Mesenchymal stem cell (in vitro differentiated cells and primary cell): ENCODE measurements around the gene RNF126.

Experiments
- DNase-seq: peaks from one replicate; pipeline ENCODE4 v3.0.0-alpha.2; 2013
- H2AFZ ChIP-seq: one replicate; pipeline ENCODE4 v1.6.1; 2013; ENCODE audit warnings: low read depth, mild to moderate bottlenecking, control low read depth, inconsistent platforms, low read length, moderate library complexity
- H2AK5ac ChIP-seq: 2 replicates; pipeline ENCODE4 v1.6.1; 2013; ENCODE audit warnings: low read length, moderate library complexity, mild to moderate bottlenecking, inconsistent platforms; ENCODE audit not compliant: severe bottlenecking
- H2BK120ac ChIP-seq: one replicate; pipeline ENCODE4 v1.6.1; 2013; ENCODE audit warnings: low read depth, mild to moderate bottlenecking, inconsistent platforms, low read length, moderate library complexity
- H2BK12ac ChIP-seq, 2 experiments: one replicate each; pipeline ENCODE4 v1.6.1; 2013; ENCODE audit warnings: inconsistent platforms in 2 of 2, low read length in 2 of 2, mild to moderate bottlenecking in 2 of 2, moderate library complexity in 2 of 2, control low read depth in 1 of 2
- H2BK15ac ChIP-seq: one replicate; pipeline ENCODE4 v1.6.1; 2013; ENCODE audit warnings: mild to moderate bottlenecking, low read depth, inconsistent platforms; ENCODE audit not compliant: poor library complexity, severe bottlenecking
- H2BK5ac ChIP-seq: 2 replicates; pipeline ENCODE4 v1.6.1; 2013; ENCODE audit warnings: low read depth, mild to moderate bottlenecking, low read length, control low read depth, inconsistent platforms; ENCODE audit not compliant: poor library complexity, severe bottlenecking
- H3K14ac ChIP-seq, 2 experiments: one replicate each; pipeline ENCODE4 v1.6.1; 2013; ENCODE audit warnings: inconsistent platforms in 2 of 2, low read length in 2 of 2, control low read depth in 1 of 2, mild to moderate bottlenecking in 1 of 2, moderate library complexity in 1 of 2
- H3K18ac ChIP-seq, 2 experiments: one replicate each; pipeline ENCODE4 v1.6.1; 2013; ENCODE audit warnings: inconsistent platforms in 2 of 2, low read length in 2 of 2, control low read depth in 1 of 2, low read depth in 1 of 2, mild to moderate bottlenecking in 1 of 2
- H3K23ac ChIP-seq, 2 experiments: one replicate each; pipeline ENCODE4 v1.6.1; 2013; ENCODE audit warnings: inconsistent platforms in 2 of 2, low read length in 2 of 2, mild to moderate bottlenecking in 2 of 2, moderate library complexity in 2 of 2, control low read depth in 1 of 2
- H3K27ac ChIP-seq: 2 replicates; pipeline ENCODE4 v1.5.1; 2013; ENCODE audit warnings: mild to moderate bottlenecking, moderate library complexity, low read length, control low read depth, inconsistent platforms; ENCODE audit not compliant: poor library complexity, severe bottlenecking
- H3K27me3 ChIP-seq, 2 experiments: 2 replicates each; pipeline versions ENCODE4 v1.6.1 to v1.7.0; 2013; ENCODE audit warnings: low read length in 2 of 2, mild to moderate bottlenecking in 2 of 2, moderate library complexity in 2 of 2, control low read depth in 1 of 2, inconsistent platforms in 1 of 2; ENCODE audit not compliant: control insufficient read depth in 1 of 2, insufficient read depth in 1 of 2
- H3K36me3 ChIP-seq, 2 experiments: 2 replicates each; pipeline versions ENCODE4 v1.6.1 to v1.7.0; 2013; ENCODE audit warnings: low read length in 2 of 2, control low read depth in 1 of 2, inconsistent platforms in 1 of 2, low read depth in 1 of 2, mild to moderate bottlenecking in 1 of 2; ENCODE audit not compliant: insufficient read depth in 2 of 2, control insufficient read depth in 1 of 2
- H3K4ac ChIP-seq, 2 experiments: one replicate each; pipeline ENCODE4 v1.6.1; 2013; ENCODE audit warnings: inconsistent platforms in 2 of 2, low read length in 2 of 2, mild to moderate bottlenecking in 2 of 2, moderate library complexity in 2 of 2, control low read depth in 1 of 2, low read depth in 1 of 2
- H3K4me1 ChIP-seq: 2 replicates; pipeline ENCODE4 v1.6.1; 2013; ENCODE audit warnings: low read depth, low read length, control low read depth; ENCODE audit not compliant: control insufficient read depth, insufficient read depth
- H3K4me2 ChIP-seq: 2 replicates; pipeline ENCODE4 v1.6.1; 2013; ENCODE audit warnings: low read length, mild to moderate bottlenecking, inconsistent platforms; ENCODE audit not compliant: poor library complexity, severe bottlenecking
- H3K4me3 ChIP-seq, 2 experiments: 2 replicates each; pipeline versions ENCODE4 v1.5.1 to v1.7.0; 2013; ENCODE audit warnings: low read length in 2 of 2, mild to moderate bottlenecking in 2 of 2, control low read depth in 1 of 2, low read depth in 1 of 2; ENCODE audit not compliant: insufficient read depth in 1 of 2
- H3K79me1 ChIP-seq: replicated peaks from 2 replicates; pipeline ENCODE4 v1.6.1; 2013; ENCODE audit warnings: mild to moderate bottlenecking, control low read depth, low read length, inconsistent platforms; ENCODE audit not compliant: poor library complexity, severe bottlenecking
- H3K9ac ChIP-seq: 2 replicates; pipeline ENCODE4 v1.7.0; 2013; ENCODE audit warnings: mild to moderate bottlenecking, low read length, moderate library complexity
- H3K9me3 ChIP-seq: 2 replicates; pipeline ENCODE4 v1.7.0; 2013; ENCODE audit warnings: mild to moderate bottlenecking, low read length; ENCODE audit not compliant: control insufficient read depth
- H4K8ac ChIP-seq: one replicate; pipeline ENCODE4 v1.6.1; 2013; ENCODE audit warnings: inconsistent platforms, mild to moderate bottlenecking, low read length, moderate library complexity
- H4K91ac ChIP-seq: one replicate; pipeline ENCODE4 v1.6.1; 2013; ENCODE audit warnings: mild to moderate bottlenecking, low read length, inconsistent platforms
- WGBS: methylation state at CpG from one replicate; pipeline ENCODE4 v1.1.7; 2013; ENCODE audit warnings: mixed read lengths; 5-methylcytosine and 5-hydroxymethylcytosine counted together

Gene RNF126

GRCh38 chr19:653425-653824 is 9.6 kb downstream of the RNF126 start:
- H3K27me3 ChIP-seq = no peaks in the 10 kb centered on the region
- DNase-seq = no peak
- no peak overlapping the region for H3K4me3 ChIP-seq
- H2BK15ac ChIP-seq = no peak overlapping the region
- H3K9me3 ChIP-seq = no peaks in the 10 kb centered on the region
- no peak overlapping the region for H2AK5ac ChIP-seq
- H4K91ac ChIP-seq = no peak overlapping the region
- no peak overlapping the region for H3K4me2 ChIP-seq
- no peak overlapping the region for H3K23ac ChIP-seq
- H2BK5ac ChIP-seq = no peak overlapping the region
- H2BK12ac ChIP-seq = no peak overlapping the region
- WGBS = 96% methylated on average over 17 of the region's 17 CpGs
- H3K18ac ChIP-seq = no peak overlapping the region
- no peak overlapping the region for H3K27ac ChIP-seq
- no peak overlapping the region for H4K8ac ChIP-seq
- H3K36me3 ChIP-seq = peaks cover 29 to 93% of the 10 kb centered on the region in 2 experiments
- no peak overlapping the region for H3K4ac ChIP-seq
- H2BK120ac ChIP-seq = no peak overlapping the region
- H3K14ac ChIP-seq = no peak overlapping the region
- H3K79me1 ChIP-seq = peaks cover 9% of the 10 kb centered on the region
- H3K4me1 ChIP-seq = peaks cover 20% of the 10 kb centered on the region
- H2AFZ ChIP-seq = no peak overlapping the region
- no peak overlapping the region for H3K9ac ChIP-seq

- Histone ChIP-seq H3K27ac (no peak overlapping the region), H3K9me3 (no peaks in the 10 kb centered on the region), H3K27me3 (no peaks in the 10 kb centered on the region), H3K4ac (no peak overlapping the region), H2BK5ac (no peak overlapping the region), H3K14ac (no peak overlapping the region), H2BK120ac (no peak overlapping the region), H3K4me1 (peaks cover 17% of the 10 kb centered on the region), H3K4me2 (no peak overlapping the region), H3K4me3 (no peak overlapping the region), H3K18ac (no peak overlapping the region), H3K79me1 (peaks cover 11% of the 10 kb centered on the region), H3K9ac (no peak overlapping the region), H2AFZ (no peak overlapping the region), H4K91ac (no peak overlapping the region), H3K36me3 (peaks cover 34 to 93% of the 10 kb centered on the region in 2 experiments), H3K23ac (no peak overlapping the region), H2BK12ac (no peak overlapping the region), H2AK5ac (no peak overlapping the region), H2BK15ac (no peak overlapping the region), H4K8ac (no peak overlapping the region)
- no peak for DNase-seq
- 95% methylated on average over 53 of the region's 54 CpGs for WGBS
Observed at GRCh38 chr19:652467-653389, 10.3 kb downstream of the RNF126 start.

GRCh38 chr19:651991-652390 is 11.0 kb downstream of the RNF126 start:
- no peak overlapping the region for H2BK15ac ChIP-seq
- no peak overlapping the region for H3K18ac ChIP-seq
- peak overlapping the region; percentile 38 for H4K8ac ChIP-seq
- H2AFZ ChIP-seq = no peak overlapping the region
- no peak overlapping the region for H3K27ac ChIP-seq
- H3K4ac ChIP-seq = no peak overlapping the region
- WGBS = 93% methylated on average over 24 of the region's 24 CpGs
- H3K4me2 ChIP-seq = no peak overlapping the region
- DNase-seq = no peak
- H3K9ac ChIP-seq = no peak overlapping the region
- peaks cover 40 to 93% of the 10 kb centered on the region in 2 experiments for H3K36me3 ChIP-seq
- no peaks in the 10 kb centered on the region for H3K9me3 ChIP-seq
- H3K14ac ChIP-seq = no peak overlapping the region
- no peak overlapping the region for H2BK12ac ChIP-seq
- peaks cover 13% of the 10 kb centered on the region for H3K79me1 ChIP-seq
- H3K23ac ChIP-seq = no peak overlapping the region
- H3K4me1 ChIP-seq = peaks cover 9% of the 10 kb centered on the region
- H3K27me3 ChIP-seq = no peaks in the 10 kb centered on the region
- no peak overlapping the region for H4K91ac ChIP-seq
- no peak overlapping the region for H3K4me3 ChIP-seq
- no peak overlapping the region for H2BK5ac ChIP-seq
- H2BK120ac ChIP-seq = no peak overlapping the region
- H2AK5ac ChIP-seq = no peak overlapping the region

- Histone ChIP-seq H3K27me3 (no peaks in the 10 kb centered on the region), H4K8ac (no peak overlapping the region), H2BK12ac (no peak overlapping the region), H3K4me3 (no peak overlapping the region), H3K27ac (no peak overlapping the region), H3K18ac (no peak overlapping the region), H3K79me1 (peaks cover 18% of the 10 kb centered on the region), H2BK5ac (no peak overlapping the region), H2AFZ (no peak overlapping the region), H2BK120ac (no peak overlapping the region), H2AK5ac (no peak overlapping the region), H4K91ac (peak overlapping the region; percentile 2), H3K36me3 (peaks cover 46 to 94% of the 10 kb centered on the region in 2 experiments), H2BK15ac (no peak overlapping the region), H3K9ac (no peak overlapping the region), H3K9me3 (no peaks in the 10 kb centered on the region), H3K4me1 (peaks cover 6% of the 10 kb centered on the region), H3K14ac (no peak overlapping the region), H3K23ac (no peak overlapping the region), H3K4me2 (no peak overlapping the region), H3K4ac (no peak overlapping the region)
- no peak for DNase-seq
- 98% methylated on average over 52 of the region's 58 CpGs for WGBS
Observed at GRCh38 chr19:651114-651818, 11.7 kb downstream of the RNF126 start.
